BLaER1 treated with 17β-estradiol and CSF1 and Interleukin-3, amounts not matched to agents 10 nM and 100 nM (cell line): ENCODE data around the gene RGL1.

Experiments used
- H3K27ac ChIP-seq, 11 experiments: shearing (Covaris generic); formaldehyde crosslinking; 2 replicates each; pipeline ENCODE4 v1.8.1; 2022
- H3K27me3 ChIP-seq, 11 experiments: shearing (Covaris generic); formaldehyde crosslinking; 2 replicates each; pipeline ENCODE4 v1.8.1; 2022
- H3K36me3 ChIP-seq, 11 experiments: shearing (Covaris generic); formaldehyde crosslinking; 2 replicates each; pipeline ENCODE4 v1.8.1; 2022
- H3K4me1 ChIP-seq, 10 experiments: shearing (Covaris generic); formaldehyde crosslinking; 2 replicates each; pipeline ENCODE4 v1.8.1; 2022
- H3K4me2 ChIP-seq, 11 experiments: shearing (Covaris generic); formaldehyde crosslinking; 2 replicates each; pipeline ENCODE4 v1.8.1; 2022
- H3K4me3 ChIP-seq, 10 experiments: shearing (Covaris generic); formaldehyde crosslinking; 2 replicates each; pipeline ENCODE4 v1.8.1; 2022
- H3K9ac ChIP-seq, 11 experiments: shearing (Covaris generic); formaldehyde crosslinking; 2 replicates each; pipeline ENCODE4 v1.8.1; 2022
- H3K9me3 ChIP-seq, 11 experiments: shearing (Covaris generic); formaldehyde crosslinking; replicated peaks in 1 of 11; 2 replicates each; pipeline ENCODE4 v1.8.1; 2022
- H4K20me1 ChIP-seq, 11 experiments: shearing (Covaris generic); formaldehyde crosslinking; 2 replicates each; pipeline ENCODE4 v1.8.1; 2022
- Cebpa-rat ChIP-seq, 11 experiments: shearing (Covaris generic); IDR thresholded peaks; 2 replicates each; pipeline ENCODE4 v1.8.1; 2022

The RGL1 gene

DNA sequence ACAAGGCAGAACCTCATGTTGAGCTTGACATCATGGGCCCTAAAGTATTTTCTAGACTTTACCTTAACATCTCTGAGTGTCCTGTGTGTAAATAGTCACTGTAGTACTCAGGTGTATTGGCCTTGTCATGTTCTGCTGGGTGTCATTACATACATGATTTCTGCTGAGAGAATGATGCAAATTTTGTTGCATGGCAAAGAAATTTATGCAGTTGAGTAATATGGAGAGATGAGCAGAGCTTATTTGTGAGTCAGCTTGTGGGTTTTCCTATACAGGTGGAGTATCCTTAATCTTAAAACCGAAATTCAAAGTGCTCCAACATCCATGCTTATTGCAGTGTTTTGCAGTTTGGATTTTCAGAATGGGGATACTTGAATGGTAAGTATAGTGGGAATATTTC, 36.6 kb downstream of the RGL1 start:
- Histone ChIP-seq H3K9ac (peak overlapping the region in 6 of 11 experiments; percentile 60 to 74 (median 68); a peak in 6 of 22 replicates), H3K27ac (peak overlapping the region in 10 of 11 experiments; percentile 67 to 82 (median 74); a peak in 19 of 22 replicates), H3K9me3 (peaks cover 0 to 25% (median 11%) of the 10 kb centered on the region in 11 experiments; a peak in 12 of 22 replicates), H3K4me3 (peak overlapping the region in 2 of 10 experiments; percentile 29 to 34; a peak in 2 of 20 replicates), H3K4me2 (peak overlapping the region; percentile 71 to 94 (median 78)), H3K36me3 (peaks cover 20 to 89% (median 46%) of the 10 kb centered on the region in 11 experiments), H3K27me3 (no peaks in the 10 kb centered on the region), H3K4me1 (peaks cover 51 to 100% (median 62%) of the 10 kb centered on the region in 10 experiments), H4K20me1 (peaks cover 0 to 100% (median 0%) of the 10 kb centered on the region in 11 experiments; a peak in 9 of 22 replicates)
- no peak for TF ChIP-seq Cebpa-rat (IDR thresholded peaks at IDR 0.05)

GRCh38 chr1:183841950-183842794, 37.3 kb downstream of the RGL1 start:
- Histone ChIP-seq H3K9ac (peak overlapping the region; percentile 39 to 74 (median 66)), H4K20me1 (peaks cover 0 to 100% (median 0%) of the 10 kb centered on the region in 11 experiments; a peak in 9 of 22 replicates), H3K9me3 (peaks cover 0 to 25% (median 11%) of the 10 kb centered on the region in 11 experiments; a peak in 12 of 22 replicates), H3K36me3 (peaks cover 26 to 89% (median 46%) of the 10 kb centered on the region in 11 experiments), H3K27me3 (no peaks in the 10 kb centered on the region), H3K4me2 (peak overlapping the region; percentile 71 to 94 (median 78)), H3K4me3 (peak overlapping the region; percentile 14 to 50 (median 32); a peak in 12 of 20 replicates), H3K4me1 (peaks cover 51 to 100% (median 62%) of the 10 kb centered on the region in 10 experiments), H3K27ac (peak overlapping the region; percentile 50 to 82 (median 74))
- no peak for TF ChIP-seq Cebpa-rat (IDR thresholded peaks at IDR 0.05)

GRCh38 chr1:183842795-183843144, 37.9 kb downstream of the RGL1 start:
- peaks cover 32 to 89% (median 46%) of the 10 kb centered on the region in 11 experiments for H3K36me3 ChIP-seq
- peak overlapping the region; percentile 14 to 50 (median 32); a peak in 13 of 20 replicates for H3K4me3 ChIP-seq
- peak overlapping the region; percentile 71 to 94 (median 78) for H3K4me2 ChIP-seq
- peaks cover 0 to 100% (median 0%) of the 10 kb centered on the region in 11 experiments; a peak in 8 of 22 replicates for H4K20me1 ChIP-seq
- no peaks in the 10 kb centered on the region for H3K27me3 ChIP-seq
- TF ChIP-seq Cebpa-rat (IDR thresholded peaks at IDR 0.05): no peak
- peaks cover 0 to 25% (median 11%) of the 10 kb centered on the region in 11 experiments; a peak in 12 of 22 replicates for H3K9me3 ChIP-seq
- peak overlapping the region; percentile 50 to 82 (median 74) for H3K27ac ChIP-seq
- peaks cover 48 to 100% (median 60%) of the 10 kb centered on the region in 10 experiments for H3K4me1 ChIP-seq
- H3K9ac ChIP-seq: peak overlapping the region; percentile 39 to 74 (median 66)

- TF ChIP-seq Cebpa-rat (IDR thresholded peaks at IDR 0.05): no peak
- peaks cover 0 to 7% (median 0%) of the 10 kb centered on the region in 11 experiments; a peak in 4 of 22 replicates for H3K9me3 ChIP-seq
- peaks cover 29 to 89% (median 46%) of the 10 kb centered on the region in 11 experiments for H3K36me3 ChIP-seq
- H3K27ac ChIP-seq: peak overlapping the region in 8 of 11 experiments; percentile 15 to 80 (median 74); a peak in 12 of 22 replicates
- peaks cover 47 to 100% (median 55%) of the 10 kb centered on the region in 10 experiments for H3K4me1 ChIP-seq
- H3K9ac ChIP-seq: peak overlapping the region in 1 of 11 experiments; percentile 16; a peak in 1 of 22 replicates
- no peaks in the 10 kb centered on the region for H3K27me3 ChIP-seq
- H4K20me1 ChIP-seq: peaks cover 0 to 100% (median 0%) of the 10 kb centered on the region in 11 experiments; a peak in 6 of 22 replicates
- no peak overlapping the region for H3K4me3 ChIP-seq
- peak overlapping the region in 10 of 11 experiments; percentile 71 to 94 (median 80); a peak in 19 of 22 replicates for H3K4me2 ChIP-seq
Measured at GRCh38 chr1:183844806-183845205, 39.9 kb downstream of the RGL1 start.

GRCh38 chr1:183845681-183846080, 40.8 kb downstream of the RGL1 start:
- peaks cover 29 to 88% (median 41%) of the 10 kb centered on the region in 11 experiments; a peak in 21 of 22 replicates for H3K36me3 ChIP-seq
- no peak overlapping the region for H3K9ac ChIP-seq
- H3K27ac ChIP-seq: peak overlapping the region in 6 of 11 experiments; percentile 21 to 79 (median 53); a peak in 5 of 22 replicates
- no peaks in the 10 kb centered on the region for H3K27me3 ChIP-seq
- TF ChIP-seq Cebpa-rat (IDR thresholded peaks at IDR 0.05): no peak
- H3K4me1 ChIP-seq: peaks cover 46 to 99% (median 52%) of the 10 kb centered on the region in 10 experiments
- peak overlapping the region; percentile 5 to 94 (median 76); a peak in 17 of 22 replicates for H3K4me2 ChIP-seq
- H3K4me3 ChIP-seq: no peak overlapping the region
- H3K9me3 ChIP-seq: no peaks in the 10 kb centered on the region
- H4K20me1 ChIP-seq: peaks cover 0 to 100% (median 0%) of the 10 kb centered on the region in 11 experiments; a peak in 6 of 22 replicates

DNA sequence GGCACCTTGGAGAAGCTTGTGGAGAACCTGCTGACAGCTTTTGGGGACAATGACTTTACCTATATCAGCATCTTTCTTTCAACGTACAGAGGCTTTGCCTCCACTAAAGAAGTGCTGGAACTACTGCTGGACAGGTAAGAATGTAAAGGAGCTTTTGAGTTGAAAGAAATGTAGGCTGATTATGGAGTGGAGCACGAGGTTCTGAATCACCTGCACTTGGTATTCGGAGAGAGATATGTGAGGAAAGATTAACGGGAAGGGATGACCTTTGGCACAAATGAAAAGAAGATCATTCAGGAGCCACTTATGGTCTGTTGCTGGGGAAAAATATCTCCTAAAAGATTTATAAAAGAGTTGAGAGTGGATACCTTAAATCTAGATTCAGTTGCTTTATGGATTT, 42.7 kb downstream of the RGL1 start:
- Histone ChIP-seq H3K27ac (no peak overlapping the region), H3K4me3 (no peak overlapping the region), H3K9me3 (no peaks in the 10 kb centered on the region; a peak in 2 of 22 replicates), H3K27me3 (no peaks in the 10 kb centered on the region), H3K4me2 (peak overlapping the region in 2 of 11 experiments; percentile 18 to 29; a peak in 4 of 22 replicates), H3K4me1 (peaks cover 30 to 99% (median 33%) of the 10 kb centered on the region in 10 experiments), H3K36me3 (peaks cover 42 to 94% (median 60%) of the 10 kb centered on the region in 11 experiments), H3K9ac (no peak overlapping the region), H4K20me1 (peaks cover 0 to 100% (median 0%) of the 10 kb centered on the region in 11 experiments; a peak in 6 of 22 replicates)
- TF ChIP-seq Cebpa-rat (IDR thresholded peaks at IDR 0.05): no peak

DNA sequence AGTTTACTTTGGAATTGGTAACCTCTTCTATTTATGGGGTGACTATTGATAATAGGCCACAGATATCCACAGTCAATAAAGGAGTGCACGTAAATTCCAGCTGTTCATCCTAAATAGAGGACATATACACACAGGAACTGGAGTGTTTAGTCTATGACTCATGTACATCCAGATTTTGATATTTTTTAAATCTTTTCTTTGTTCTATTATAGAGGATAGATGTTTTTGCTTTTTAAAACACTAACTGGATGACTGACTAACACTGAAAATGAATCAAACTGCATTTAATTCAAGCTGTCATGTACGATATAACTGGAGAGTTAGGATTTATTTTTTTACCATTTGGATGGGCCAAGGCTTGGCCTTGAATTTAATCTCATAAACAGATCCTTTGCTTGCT, 45.9 kb downstream of the RGL1 start:
- H3K4me1 ChIP-seq: peaks cover 11 to 99% (median 23%) of the 10 kb centered on the region in 10 experiments
- H3K9me3 ChIP-seq: peaks cover 0 to 4% (median 0%) of the 10 kb centered on the region in 11 experiments; a peak in 3 of 22 replicates
- no peak overlapping the region for H3K4me3 ChIP-seq
- H3K9ac ChIP-seq: no peak overlapping the region
- TF ChIP-seq Cebpa-rat (IDR thresholded peaks at IDR 0.05): no peak
- H3K27ac ChIP-seq: no peak overlapping the region
- no peaks in the 10 kb centered on the region for H3K27me3 ChIP-seq
- H3K36me3 ChIP-seq: peaks cover 58 to 99% (median 85%) of the 10 kb centered on the region in 11 experiments
- H4K20me1 ChIP-seq: peaks cover 0 to 100% (median 0%) of the 10 kb centered on the region in 11 experiments; a peak in 6 of 22 replicates
- H3K4me2 ChIP-seq: peak overlapping the region in 2 of 11 experiments; percentile 56 to 57; a peak in 3 of 22 replicates

DNA sequence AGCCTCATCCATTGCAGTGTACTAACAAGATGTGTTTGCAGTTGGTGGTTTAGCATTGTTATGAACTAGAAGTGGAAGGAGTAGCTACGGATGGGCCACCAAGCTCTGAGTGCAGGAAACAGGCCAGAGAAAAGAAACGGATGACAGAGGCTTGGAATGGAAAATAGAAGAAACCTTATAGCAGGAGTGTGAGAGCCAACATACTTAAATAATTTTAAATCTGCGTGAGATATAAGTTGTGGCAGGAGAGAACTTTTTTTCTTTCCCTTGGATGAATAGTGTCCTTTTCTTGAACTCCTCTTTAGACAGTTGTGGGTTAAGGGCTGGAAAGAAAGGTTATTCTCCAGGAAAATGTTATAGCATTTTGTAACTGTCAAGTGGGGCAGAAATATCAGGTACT, 54.2 kb downstream of the RGL1 start:
- Histone ChIP-seq H3K27ac (peak overlapping the region in 3 of 11 experiments; percentile 18 to 38 (median 35); a peak in 3 of 22 replicates), H3K27me3 (no peaks in the 10 kb centered on the region), H3K4me1 (peaks cover 12 to 100% (median 31%) of the 10 kb centered on the region in 10 experiments), H3K4me3 (no peak overlapping the region), H3K4me2 (peak overlapping the region in 3 of 11 experiments; percentile 5 to 92 (median 83); a peak in 5 of 22 replicates), H3K9ac (peak overlapping the region in 1 of 11 experiments; percentile 0; a peak in 1 of 22 replicates), H4K20me1 (peaks cover 0 to 100% (median 0%) of the 10 kb centered on the region in 11 experiments; a peak in 6 of 22 replicates), H3K36me3 (peaks cover 69 to 100% (median 89%) of the 10 kb centered on the region in 11 experiments), H3K9me3 (peaks cover 0 to 18% (median 11%) of the 10 kb centered on the region in 11 experiments; a peak in 11 of 22 replicates)
- no peak for TF ChIP-seq Cebpa-rat (IDR thresholded peaks at IDR 0.05)
